ENCODE results near the gene ZDHHC8.

DNA sequence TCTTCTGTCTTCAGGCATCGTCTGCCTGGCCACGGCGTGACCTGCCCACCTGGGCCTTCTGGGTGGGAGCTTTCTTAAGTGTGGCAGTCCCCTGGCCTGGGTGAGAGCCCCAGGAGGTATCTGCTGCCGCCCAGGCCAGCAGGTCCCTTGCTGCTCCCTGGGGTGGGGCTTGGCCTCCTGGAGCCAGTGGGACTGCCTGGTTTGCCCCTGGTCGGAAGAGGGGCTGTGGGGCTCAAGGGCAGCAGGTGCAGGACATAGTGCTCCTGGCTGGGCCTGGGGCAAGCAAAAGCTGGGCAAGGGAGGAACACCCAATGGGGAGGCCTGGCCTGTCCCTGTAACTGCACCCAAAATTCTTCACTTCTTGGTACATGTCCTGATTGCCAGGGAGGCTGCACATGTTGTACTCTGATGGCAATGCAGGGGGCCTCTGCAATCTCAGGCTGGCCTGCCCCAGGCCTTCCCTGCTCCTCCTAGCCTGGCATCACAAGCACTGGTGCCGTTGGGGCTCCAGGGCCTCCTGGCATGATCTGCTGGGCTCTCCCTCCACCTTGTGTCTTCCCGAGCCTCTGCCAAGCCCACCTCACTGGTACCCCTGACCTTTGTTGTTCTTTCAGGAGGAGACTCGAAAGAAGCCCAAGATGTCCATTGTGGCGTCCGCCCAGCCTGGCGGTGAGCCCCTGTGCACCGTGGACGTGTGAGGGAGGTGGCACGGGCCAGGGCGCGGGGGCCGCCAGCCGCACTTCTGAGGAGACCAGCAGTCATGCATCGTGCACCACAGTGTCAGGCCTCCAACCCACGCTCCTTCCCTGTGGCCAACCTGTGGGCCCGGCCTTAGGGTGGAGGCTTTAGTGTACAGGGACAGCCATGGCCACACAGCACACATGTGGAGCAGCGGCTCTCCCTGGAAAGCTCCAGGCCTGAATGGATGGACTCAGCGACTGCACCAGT, 21.9 kb upstream of the ZDHHC8 start:
- no peak for TF ChIP-seq POLR2A (IDR thresholded peaks at IDR 0.05)
- TF ChIP-seq, protein P1, sequence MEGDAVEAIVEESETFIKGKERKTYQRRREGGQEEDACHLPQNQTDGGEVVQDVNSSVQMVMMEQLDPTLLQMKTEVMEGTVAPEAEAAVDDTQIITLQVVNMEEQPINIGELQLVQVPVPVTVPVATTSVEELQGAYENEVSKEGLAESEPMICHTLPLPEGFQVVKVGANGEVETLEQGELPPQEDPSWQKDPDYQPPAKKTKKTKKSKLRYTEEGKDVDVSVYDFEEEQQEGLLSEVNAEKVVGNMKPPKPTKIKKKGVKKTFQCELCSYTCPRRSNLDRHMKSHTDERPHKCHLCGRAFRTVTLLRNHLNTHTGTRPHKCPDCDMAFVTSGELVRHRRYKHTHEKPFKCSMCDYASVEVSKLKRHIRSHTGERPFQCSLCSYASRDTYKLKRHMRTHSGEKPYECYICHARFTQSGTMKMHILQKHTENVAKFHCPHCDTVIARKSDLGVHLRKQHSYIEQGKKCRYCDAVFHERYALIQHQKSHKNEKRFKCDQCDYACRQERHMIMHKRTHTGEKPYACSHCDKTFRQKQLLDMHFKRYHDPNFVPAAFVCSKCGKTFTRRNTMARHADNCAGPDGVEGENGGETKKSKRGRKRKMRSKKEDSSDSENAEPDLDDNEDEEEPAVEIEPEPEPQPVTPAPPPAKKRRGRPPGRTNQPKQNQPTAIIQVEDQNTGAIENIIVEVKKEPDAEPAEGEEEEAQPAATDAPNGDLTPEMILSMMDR (IDR thresholded peaks at IDR 0.05), result no peak
- no peak for TF ChIP-seq POLR2AphosphoS5 (IDR thresholded peaks at IDR 0.05)
